ENCODE data around the gene GATD1. TPM values are rescaled to one million over a fixed set of nuclear protein-coding genes. Genes with fewer than 3 reads are reported as not detected.

Gene GATD1
- total RNA-seq, 1 experiment from 2014 or later = 88.7 TPM

GRCh38 chr11:810040-810567 lies 32.8 kb upstream of the GATD1 start (continued):
- TF ChIP-seq REST (IDR thresholded peaks at IDR 0.05; ENCODE audit: low read depth) (no peak), RAD21 (IDR thresholded peaks at IDR 0.05; ENCODE audit: low read depth) (no peak)

- Histone ChIP-seq H3K4me3 (replicated peaks in 1 of 2; ENCODE audit: low read depth in 1 of 2, low read length in 2 of 2) (peak within 1 kb of the TSS; percentile 82 to 97), H3K9ac (ENCODE audit: low read length) (peak within 1 kb of the TSS; percentile 100), H3K27ac (ENCODE audit: low read depth, low read length) (peak within 1 kb of the TSS; percentile 93), H3K4me2 (ENCODE audit: low read length) (peak within 1 kb of the TSS; percentile 88), H3K9me3 (ENCODE audit: control insufficient read depth in 1 of 2, insufficient read depth in 1 of 2, low read depth in 1 of 2, low read length in 2 of 2) (no peaks in the 10 kb centered on the region), H3K4me1 (ENCODE audit: control insufficient read depth in 1 of 2, insufficient read depth in 2 of 2, low read length in 2 of 2) (peaks cover 19 to 55% of the 10 kb centered on the region in 2 experiments), H4K20me1 (ENCODE audit: insufficient read depth) (peaks cover 17% of the 10 kb centered on the region; the same call in 1 of the 2 replicates), H3K27me3 (ENCODE audit: insufficient read depth, low read length) (no peaks in the 10 kb centered on the region), H3K79me2 (ENCODE audit: insufficient read depth, low read length) (peaks cover 55% of the 10 kb centered on the region), H2AFZ (ENCODE audit: low read depth, low read length, poor library complexity, severe bottlenecking) (no peak within 1 kb of the TSS), H3K36me3 (ENCODE audit: control insufficient read depth in 1 of 2, insufficient read depth in 2 of 2, low read length in 2 of 2) (peaks cover 21 to 38% of the 10 kb centered on the region in 2 experiments), H3K9me2 (ENCODE audit: insufficient read depth) (no peaks in the 10 kb centered on the region)
- POLR2A ChIA-PET = interaction anchor here (1.0 to 4.4 kb wide), 7 partner anchors 10 to 33 kb away, joined by 3 to 45 read pairs (median 6); partner anchors contain the start of genes CRACR2B, PNPLA2 and TSPAN4
- intact Hi-C loops (cut with micrococcal nuclease) = loop anchor here (1.0 to 5.0 kb wide), 2 partner anchors 13 to 33 kb away; partner anchors contain the start of genes POLR2L and TSPAN4
- CTCF ChIA-PET = interaction anchor here (1.0 to 1.5 kb wide), 3 partner anchors 8 to 29 kb away, joined by 3 to 7 read pairs (median 3); partner anchors contain the start of gene PNPLA2
- TF ChIP-seq TCF7L2 (IDR thresholded peaks at IDR 0.05; ENCODE audit: borderline replicate concordance, extremely low read depth, insufficient read depth, insufficient read length) = peak; percentile 34
- TF ChIP-seq ZFX (IDR thresholded peaks at IDR 0.05) = peak; percentile 99
- TF ChIP-seq POLR2AphosphoS5 (IDR thresholded peaks at IDR 0.05; ENCODE audit: low read depth, low read length) = peak; percentile 88
- no peak for TF ChIP-seq RAD21 (IDR thresholded peaks at IDR 0.05; ENCODE audit: low read depth)
- TF ChIP-seq YY1 (IDR thresholded peaks at IDR 0.05; ENCODE audit: extremely low read depth, insufficient replicate concordance, low read depth, low read length) = peak; percentile 61
- TF ChIP-seq SP1 (IDR thresholded peaks at IDR 0.05; ENCODE audit: low read depth) = no peak
- TF ChIP-seq POLR2A (IDR thresholded peaks at IDR 0.05; ENCODE audit: borderline replicate concordance, extremely low read depth, insufficient read depth, insufficient read length) = peak; percentile 48
- BruUV-seq (replicated peaks) = no TSS peak
- ATAC-seq (peak; percentile 69), DNase-seq (ENCODE audit: low read depth, low spot score) (peak; percentile 93)
- RAD21 ChIA-PET (ENCODE audit: low non-redundant PET in 1 of 2, low total read pairs in 2 of 2, uncharacterized antibody in 2 of 2, unreplicated experiment in 2 of 2) = no interaction called here
Measured at GRCh38 chr11:809287-810039, 32.2 kb upstream of the GATD1 start, which contains the start of gene RPLP2. TSS of gene RPLP2 (plus strand) at chr11:809967. CDS start at chr11:810235, 268 bp downstream.
